DMS 273 (cell line): ENCODE measurements around the gene RASL11A.
"Not testable (repeated sequence)": the region's sequence is repeated elsewhere in the genome, so short reads cannot be mapped to it uniquely, and the experiment has no call there.

Experiments used
- DNase-seq: peaks from one replicate; lab custom pipeline; 2025; ENCODE audit not compliant: unreplicated experiment; lab: John Stamatoyannopoulos, UW

Gene RASL11A

DNA sequence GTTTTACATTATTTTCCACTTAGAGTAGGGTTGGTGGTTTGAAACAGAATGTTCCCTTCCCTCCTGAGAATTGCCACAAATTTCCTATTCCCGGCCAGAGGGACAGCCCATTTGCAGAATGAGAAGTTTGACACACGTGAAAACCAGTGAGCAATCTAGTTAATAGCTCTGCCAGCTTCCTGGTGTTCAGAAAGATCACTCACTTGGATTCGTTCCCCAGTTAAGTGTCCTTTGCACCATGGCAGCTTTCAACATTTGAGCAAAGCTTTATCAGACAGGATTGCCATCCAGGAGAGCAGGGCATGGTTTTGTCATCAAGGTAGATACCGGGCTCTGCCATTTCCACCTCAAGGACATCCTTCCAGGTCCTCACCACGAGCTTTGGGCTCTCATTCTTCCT, 28.2 kb downstream of the RASL11A start:
- no peak for DNase-seq

- DNase-seq: not testable (repeated sequence)
Measured at GRCh38 chr13:27300406-27300805, 29.8 kb downstream of the RASL11A start.

- no peak for DNase-seq
Measured at GRCh38 chr13:27300941-27301586, 30.4 kb downstream of the RASL11A start.

DNA sequence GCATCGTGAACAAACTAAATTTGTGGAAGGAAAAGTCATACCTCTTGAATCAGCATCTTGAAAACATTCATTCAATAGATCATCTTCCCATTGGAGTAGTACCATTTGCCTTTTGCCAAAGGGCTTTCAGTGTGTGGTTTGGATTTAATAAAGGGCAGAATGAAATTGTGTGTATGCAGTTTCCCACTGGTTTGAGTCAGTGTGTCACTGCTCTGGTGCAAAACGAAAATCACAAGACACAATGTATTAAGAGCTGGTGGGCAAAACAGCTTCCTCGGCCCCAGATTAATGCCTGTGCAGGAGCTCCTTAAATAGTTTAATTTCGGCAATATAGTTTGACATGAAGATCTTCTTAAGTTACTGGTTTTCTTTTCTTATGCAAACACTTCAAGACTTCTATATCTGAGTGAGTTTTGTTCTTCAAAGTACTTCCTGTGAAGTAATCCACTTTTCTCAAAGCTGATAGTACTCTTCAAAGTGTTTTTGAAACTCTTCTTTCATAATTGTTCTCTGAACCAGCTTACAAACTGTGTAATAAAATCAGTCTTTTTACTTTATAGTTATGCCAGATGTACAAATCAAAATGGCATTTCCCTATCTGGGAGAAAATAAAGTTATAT, 32.1 kb downstream of the RASL11A start:
- DNase-seq: no peak

DNA sequence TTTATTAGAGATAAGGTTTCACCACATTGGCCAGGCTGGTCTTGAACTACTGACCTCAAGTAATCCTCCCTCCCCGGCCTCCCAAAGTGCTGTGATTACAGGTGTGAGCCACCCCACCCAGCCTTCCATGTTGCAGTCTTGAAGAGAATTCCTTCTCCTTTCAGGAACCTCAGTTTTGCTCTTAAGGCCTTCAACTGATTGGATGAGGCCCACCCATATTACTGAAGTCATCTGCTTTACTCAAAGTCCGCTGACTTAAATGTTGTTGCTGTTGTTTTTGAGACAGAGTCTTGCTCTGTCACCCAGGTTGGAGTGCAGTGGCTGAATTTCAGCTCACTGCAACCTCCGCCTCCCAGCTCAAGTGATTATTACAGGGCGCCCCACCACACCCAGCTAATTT, 33.5 kb downstream of the RASL11A start:
- DNase-seq: no peak

GRCh38 chr13:27304611-27305010, 34.0 kb downstream of the RASL11A start:
- no peak for DNase-seq

DNA sequence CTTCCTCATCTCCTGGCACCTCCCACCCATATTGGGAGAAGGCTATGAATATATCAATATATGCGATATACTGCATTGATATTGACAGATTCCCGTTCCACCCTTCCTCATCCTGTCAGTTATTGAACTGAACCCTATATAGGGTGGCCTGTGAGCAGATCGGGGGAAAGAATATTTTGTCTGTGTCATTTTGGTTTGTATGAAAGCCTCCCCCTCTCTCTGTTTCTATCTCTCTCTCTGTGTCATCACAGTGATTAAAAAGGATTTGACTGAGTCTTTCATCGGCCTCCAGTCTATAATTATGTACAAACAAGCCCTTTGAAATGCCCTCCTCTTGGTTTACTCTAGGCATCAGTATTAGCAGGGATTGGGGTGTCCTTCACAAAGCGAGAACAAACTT, 35.7 kb downstream of the RASL11A start:
- DNase-seq: no peak

GRCh38 chr13:27308941-27309340, 38.3 kb downstream of the RASL11A start:
- no peak for DNase-seq

GRCh38 chr13:27309401-27309958, 38.9 kb downstream of the RASL11A start:
- DNase-seq: no peak

DNA sequence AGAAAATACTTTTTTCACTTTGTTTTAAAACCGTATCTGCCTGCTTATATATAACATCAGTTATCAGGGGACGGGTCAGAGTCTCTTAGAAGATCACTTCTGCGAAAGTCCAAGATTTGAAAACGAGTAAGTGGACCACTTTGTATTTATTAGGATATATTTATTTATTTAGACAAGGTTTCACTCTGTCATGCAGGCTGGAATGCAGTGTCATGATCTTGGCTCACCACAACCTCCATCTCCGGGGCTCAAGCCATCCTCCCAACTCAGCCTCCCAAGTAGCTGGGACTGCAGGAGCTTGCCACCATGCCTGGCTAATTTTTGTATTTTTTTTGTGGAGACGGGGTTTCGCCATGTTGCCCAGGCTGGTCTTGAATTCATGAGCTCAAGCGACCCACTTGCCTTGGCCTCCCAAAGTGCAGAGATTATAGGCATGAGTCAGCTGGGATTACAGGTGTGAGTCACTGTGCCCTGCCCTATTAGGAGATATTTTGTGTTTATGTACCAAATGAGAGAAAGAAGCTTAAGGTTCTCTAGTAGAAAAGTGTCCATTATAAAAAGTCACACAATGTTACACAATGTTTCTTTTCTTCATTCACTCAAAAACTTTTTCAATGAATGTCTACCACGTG, 39.5 kb downstream of the RASL11A start:
- no peak for DNase-seq

- DNase-seq: no peak
Measured at GRCh38 chr13:27310946-27311345, 40.3 kb downstream of the RASL11A start.

DNA sequence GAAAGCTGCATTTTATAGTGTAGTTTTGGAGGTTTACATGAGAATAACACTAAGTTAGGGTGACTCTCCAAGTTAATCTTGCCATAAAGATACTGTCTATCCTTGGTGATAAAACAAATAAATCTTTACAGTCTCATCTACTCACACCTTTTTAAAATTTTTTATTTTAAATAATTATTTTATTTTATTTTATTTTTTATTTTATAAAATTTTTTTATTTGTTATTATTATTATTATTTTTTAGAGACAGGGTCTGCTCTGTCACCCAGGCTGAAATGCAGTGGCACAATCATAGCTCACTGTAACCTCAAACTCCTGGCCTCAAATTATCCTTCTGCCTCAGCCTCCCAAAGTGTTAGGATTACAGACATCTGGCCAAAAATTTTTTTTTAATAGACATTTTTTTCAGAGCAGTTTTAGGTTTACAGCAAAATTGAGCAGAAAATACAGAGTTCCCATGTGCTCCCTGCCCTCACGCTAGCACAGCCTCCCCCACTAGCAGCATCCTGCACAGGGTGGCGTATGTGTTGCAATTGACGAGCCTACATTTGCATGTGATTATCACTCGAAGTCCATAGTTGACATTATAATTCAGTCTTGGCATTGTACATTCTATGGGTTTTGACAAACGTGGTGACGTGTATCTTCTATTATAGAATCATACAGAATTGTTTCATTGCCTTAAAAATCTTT, 41.0 kb downstream of the RASL11A start:
- DNase-seq: no peak

DNA sequence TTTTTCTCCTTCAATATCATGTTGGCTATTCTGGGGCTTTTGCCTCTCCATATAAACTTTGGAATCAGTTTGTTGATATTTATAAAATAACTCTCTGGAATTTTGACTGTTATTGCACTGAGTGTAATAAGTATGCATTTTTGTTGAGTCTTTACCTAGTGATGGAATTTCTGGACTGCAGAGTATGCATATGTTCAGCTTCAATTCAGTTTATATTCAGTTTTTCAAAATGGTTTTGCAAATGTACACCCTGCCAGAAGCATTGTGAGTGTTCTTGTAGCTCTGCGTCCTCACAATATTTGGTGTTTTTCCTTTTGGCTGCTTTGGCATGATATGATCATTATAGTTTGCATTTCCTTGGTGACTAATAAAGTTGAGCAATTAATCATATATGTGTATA, 43.1 kb downstream of the RASL11A start:
- no peak for DNase-seq

GRCh38 chr13:27319404-27319803, 48.8 kb downstream of the RASL11A start:
- DNase-seq: no peak

DNA sequence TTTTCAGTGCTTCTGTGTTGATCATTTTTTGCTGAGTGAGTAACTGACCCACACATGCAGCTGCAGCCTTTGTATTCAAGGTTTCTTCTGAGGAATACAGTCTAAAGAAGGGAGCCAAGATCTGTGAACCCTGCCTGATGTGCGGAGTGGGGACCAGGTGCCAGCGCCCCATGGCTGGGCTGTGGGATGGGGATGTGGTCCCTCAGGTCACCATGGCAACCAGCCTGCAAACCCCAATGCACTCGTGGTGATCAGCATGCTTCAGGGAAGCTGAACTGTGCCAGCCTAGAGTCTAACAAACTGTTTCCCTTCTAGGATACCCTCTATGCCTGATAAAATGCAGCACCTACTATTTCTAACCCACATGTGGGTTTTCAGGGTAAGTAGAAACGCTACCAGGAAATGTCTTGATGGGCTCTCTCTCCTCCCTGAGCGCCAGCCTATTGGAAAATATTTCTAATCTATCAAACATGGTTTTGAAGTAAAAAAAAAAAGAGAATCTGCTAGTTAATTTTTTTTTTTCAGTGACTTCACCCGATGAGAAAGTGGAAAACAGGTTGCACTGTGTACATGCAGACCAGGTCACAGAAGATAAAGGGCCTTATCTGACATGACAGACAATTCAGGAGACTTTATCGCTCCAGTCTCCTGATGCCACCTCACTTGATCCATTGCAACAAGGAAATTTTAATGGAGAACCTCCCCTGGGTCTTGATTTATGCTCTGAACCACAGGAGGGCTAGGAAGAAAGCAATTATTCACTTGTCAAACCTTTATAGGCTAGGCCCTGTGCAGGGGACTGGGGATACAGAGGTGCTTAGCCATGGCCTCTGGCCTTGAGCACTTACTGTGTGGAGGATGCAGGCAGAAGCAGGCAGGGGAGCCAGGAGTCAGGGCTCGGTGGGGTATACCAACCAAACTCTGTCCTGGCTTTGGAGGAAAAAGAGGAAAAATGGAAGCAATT, 51.1 kb downstream of the RASL11A start:
- DNase-seq: no peak

- DNase-seq: not testable (repeated sequence)
Measured at GRCh38 chr13:27322443-27322842, 51.8 kb downstream of the RASL11A start.
